Activated T-cell treated with anti-CD3 and anti-CD28 coated beads, Interleukin-2, amount 50 U/mL, for 72 hours (primary cell): ENCODE results near the gene ZNF44. TPM values are rescaled to one million over a fixed set of nuclear protein-coding genes. Genes with fewer than 3 reads are reported as not detected.

Experiments
- ATAC-seq, 2 donors: fragments of 150-1000 bp; cut with Tn5 transposase; replicated peaks in 1 of 2; 2 replicates each; pipeline ENCODE4 v1.10.0; 2021; ENCODE audit warnings: moderate library complexity in 2 of 2, mild to moderate bottlenecking in 1 of 2
- DNase-seq, 2 donors: peaks; one replicate each; pipeline ENCODE4 v3.0.0; 2021 to 2022; ENCODE audit warnings: mixed read lengths in 1 of 2
- H3K27ac Mint-ChIP-seq: one replicate; pipeline ENCODE4 v1.8.0; 2022; ENCODE audit warnings: mild to moderate bottlenecking, moderate library complexity, mixed read lengths
- H3K27me3 Mint-ChIP-seq: one replicate; pipeline ENCODE4 v1.8.0; 2022; ENCODE audit warnings: low read depth, mixed read lengths
- H3K36me3 Mint-ChIP-seq, 2 donors: one replicate each; pipeline ENCODE4 v1.8.0; 2022; ENCODE audit warnings: mixed read lengths in 2 of 2, mild to moderate bottlenecking in 1 of 2; ENCODE audit not compliant: insufficient read depth in 2 of 2
- H3K4me1 Mint-ChIP-seq: one replicate; pipeline ENCODE4 v1.8.0; 2022; ENCODE audit warnings: low read depth, mixed read lengths
- H3K4me3 Mint-ChIP-seq, 2 donors: one replicate each; pipeline ENCODE4 v1.8.0; 2022; ENCODE audit warnings: mild to moderate bottlenecking in 2 of 2, mixed read lengths in 2 of 2, moderate library complexity in 2 of 2
- H3K9me3 Mint-ChIP-seq, 2 donors: one replicate each; pipeline ENCODE4 v1.8.0; 2022; ENCODE audit warnings: mixed read lengths in 2 of 2
- total RNA-seq, 2 donors: library from RNA; stranded (reverse); gene quantifications; one replicate each; pipeline ENCODE4 v1.2.3, GENCODE V29; 2022

Gene ZNF44
- total RNA-seq, 2 donors from 2014 or later = 10.8 to 11.8 TPM

- Mint-ChIP-seq H3K4me3 (no peak overlapping the region), H3K27me3 (no peaks in the 10 kb centered on the region), H3K36me3 (peaks cover 31 to 41% of the 10 kb centered on the region in 2 donors), H3K9me3 (peaks cover 10 to 21% of the 10 kb centered on the region in 2 donors), H3K27ac (no peak overlapping the region), H3K4me1 (no peaks in the 10 kb centered on the region)
- no peak for DNase-seq
- ATAC-seq = no peak
Observed at GRCh38 chr19:12247644-12248222, 47.0 kb downstream of the ZNF44 start.

DNA sequence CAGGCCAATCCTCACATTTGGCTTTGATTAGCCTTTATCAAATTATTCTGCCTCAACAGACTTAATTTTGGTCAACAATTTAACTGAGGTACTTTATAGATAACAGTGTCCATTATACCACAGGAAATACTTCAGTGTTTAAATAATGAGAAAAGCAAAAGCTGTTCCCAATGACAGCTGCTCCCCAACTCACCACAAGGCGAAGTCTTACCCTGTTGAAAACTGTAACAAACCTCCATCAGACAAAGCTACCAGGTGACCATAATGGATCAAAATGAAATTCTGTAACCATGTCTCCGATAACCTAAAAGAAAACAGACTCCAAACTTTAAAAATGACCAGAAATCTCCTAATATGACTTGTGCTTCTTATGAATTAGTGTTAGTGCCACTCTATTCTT is 50.3 kb downstream of the ZNF44 start:
- H3K36me3 Mint-ChIP-seq = peaks cover 27 to 40% of the 10 kb centered on the region in 2 donors
- ATAC-seq = no peak

GRCh38 chr19:12237143-12237839 is 57.4 kb downstream of the ZNF44 start:
- Mint-ChIP-seq H3K9me3 (peaks cover 3 to 15% of the 10 kb centered on the region in 2 donors), H3K4me3 (no peak overlapping the region), H3K27me3 (no peaks in the 10 kb centered on the region), H3K36me3 (peaks cover 15 to 28% of the 10 kb centered on the region in 2 donors), H3K4me1 (no peaks in the 10 kb centered on the region), H3K27ac (no peak overlapping the region)
- ATAC-seq = no peak
- no peak for DNase-seq

More for the DNA sequence above, 50.3 kb downstream of the ZNF44 start:
- DNase-seq = no peak
- H3K27me3 Mint-ChIP-seq = no peaks in the 10 kb centered on the region
- H3K27ac Mint-ChIP-seq = no peak overlapping the region
- H3K4me1 Mint-ChIP-seq = no peaks in the 10 kb centered on the region
- H3K4me3 Mint-ChIP-seq = no peak overlapping the region
- peaks cover 7 to 22% of the 10 kb centered on the region in 2 donors for H3K9me3 Mint-ChIP-seq

DNA sequence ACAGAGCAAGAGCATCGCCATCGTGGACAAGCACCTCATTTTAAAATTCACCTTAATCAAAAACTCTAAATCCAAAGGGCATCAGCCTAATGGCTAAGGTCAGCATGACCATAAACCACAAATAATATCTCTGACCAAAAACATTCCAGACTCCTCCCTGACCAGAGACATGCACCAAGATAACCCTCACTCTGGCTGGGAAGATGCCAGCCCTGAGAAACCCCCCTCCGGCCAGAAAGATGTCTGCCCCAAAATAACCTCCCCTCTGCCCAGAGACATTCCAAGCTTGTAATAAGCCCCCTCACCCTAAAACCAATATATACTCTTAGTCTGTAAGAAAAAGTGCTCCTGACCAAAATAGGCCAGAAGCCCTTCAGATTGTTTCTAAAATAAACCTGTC is 61.7 kb downstream of the ZNF44 start:
- DNase-seq = no peak
- no peaks in the 10 kb centered on the region for H3K4me1 Mint-ChIP-seq
- H3K4me3 Mint-ChIP-seq = no peak overlapping the region
- H3K9me3 Mint-ChIP-seq = peaks cover 2 to 27% of the 10 kb centered on the region in 2 donors
- no peaks in the 10 kb centered on the region for H3K27me3 Mint-ChIP-seq
- no peak overlapping the region for H3K27ac Mint-ChIP-seq
- H3K36me3 Mint-ChIP-seq = peaks cover 24 to 28% of the 10 kb centered on the region in 2 donors
- ATAC-seq = no peak

DNA sequence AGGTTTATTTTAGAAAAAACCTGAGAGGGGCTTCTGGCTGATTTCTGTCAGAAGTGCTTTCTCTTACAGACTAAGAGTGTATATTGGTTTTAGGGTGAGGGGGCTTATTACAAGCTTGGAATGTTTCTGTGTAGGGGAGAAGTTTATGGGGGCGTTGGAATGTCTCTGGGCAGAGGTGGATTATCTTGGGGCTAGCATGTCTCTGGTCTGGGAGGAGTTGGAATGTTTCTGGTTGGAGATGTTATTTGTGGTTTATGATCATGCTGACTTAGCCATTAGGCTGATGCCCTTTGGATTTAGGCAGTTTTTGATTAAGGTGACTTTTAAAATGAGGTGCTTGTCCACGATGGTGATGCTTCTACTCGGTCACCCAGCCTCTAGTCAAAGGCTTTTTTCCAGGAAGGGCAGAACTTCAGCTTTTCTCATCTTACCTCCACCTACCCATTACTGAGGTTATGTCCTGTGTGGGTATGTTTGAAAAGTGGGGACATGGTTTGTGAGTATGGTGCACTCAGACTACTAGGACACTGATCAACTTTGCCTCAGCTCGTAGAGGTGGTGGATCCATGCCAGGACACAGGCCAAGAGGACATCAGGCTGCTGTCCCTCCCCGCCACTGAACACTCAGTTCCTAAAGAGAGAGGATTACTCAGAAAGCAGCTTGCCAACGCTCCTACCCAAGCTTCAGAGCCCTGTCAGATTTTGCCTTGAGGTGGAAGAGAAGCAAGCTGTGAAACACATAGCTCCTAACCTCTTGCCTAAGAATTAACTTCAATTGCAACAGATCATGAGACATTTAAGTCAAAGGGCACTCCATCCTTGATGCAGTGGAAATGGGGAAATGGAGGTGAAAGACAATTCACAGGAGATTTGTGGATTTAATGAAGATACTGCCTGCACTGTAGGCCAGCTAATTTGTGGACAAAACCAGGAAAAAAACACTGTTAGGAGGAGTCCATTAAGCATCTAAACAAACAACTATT is 63.6 kb downstream of the ZNF44 start:
- Mint-ChIP-seq H3K27me3 (no peaks in the 10 kb centered on the region), H3K9me3 (peaks cover 2 to 27% of the 10 kb centered on the region in 2 donors), H3K36me3 (peaks cover 25 to 26% of the 10 kb centered on the region in 2 donors), H3K27ac (no peak overlapping the region), H3K4me3 (no peak overlapping the region), H3K4me1 (no peaks in the 10 kb centered on the region)
- DNase-seq = no peak
- ATAC-seq = no peak

- Mint-ChIP-seq H3K4me1 (no peaks in the 10 kb centered on the region), H3K27me3 (no peaks in the 10 kb centered on the region), H3K27ac (no peak overlapping the region), H3K9me3 (peaks cover 2 to 27% of the 10 kb centered on the region in 2 donors), H3K4me3 (no peak overlapping the region), H3K36me3 (peaks cover 26% of the 10 kb centered on the region in 2 donors)
- ATAC-seq (no peak), DNase-seq (no peak)
Observed at GRCh38 chr19:12229990-12230389, 64.7 kb downstream of the ZNF44 start.

DNA sequence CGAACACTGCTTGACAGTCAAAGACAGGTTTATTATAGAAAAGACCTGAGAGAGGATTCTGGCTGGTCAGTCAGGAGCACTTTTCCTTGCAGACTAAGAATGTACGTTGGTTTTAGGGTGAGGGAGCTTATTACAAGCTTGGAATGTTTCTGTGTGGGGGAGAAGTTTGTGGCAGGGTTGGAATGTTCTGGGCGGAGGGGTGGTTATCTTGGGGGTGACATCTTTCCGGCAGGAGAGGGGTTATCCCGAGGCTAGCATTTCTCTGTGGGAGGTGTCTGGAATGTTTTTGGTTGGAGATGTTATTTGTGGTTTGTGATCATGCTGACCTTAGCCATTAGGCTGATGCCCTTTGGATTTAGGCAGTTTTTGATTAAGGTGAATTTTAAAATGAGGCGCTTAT is 70.0 kb downstream of the ZNF44 start:
- no peaks in the 10 kb centered on the region for H3K4me1 Mint-ChIP-seq
- peaks cover 0 to 4% of the 10 kb centered on the region in 2 donors for H3K9me3 Mint-ChIP-seq
- DNase-seq = no peak
- no peaks in the 10 kb centered on the region for H3K27me3 Mint-ChIP-seq
- H3K4me3 Mint-ChIP-seq = no peak overlapping the region
- H3K36me3 Mint-ChIP-seq = peaks cover 5 to 8% of the 10 kb centered on the region in 2 donors
- no peak overlapping the region for H3K27ac Mint-ChIP-seq
- no peak for ATAC-seq

DNA sequence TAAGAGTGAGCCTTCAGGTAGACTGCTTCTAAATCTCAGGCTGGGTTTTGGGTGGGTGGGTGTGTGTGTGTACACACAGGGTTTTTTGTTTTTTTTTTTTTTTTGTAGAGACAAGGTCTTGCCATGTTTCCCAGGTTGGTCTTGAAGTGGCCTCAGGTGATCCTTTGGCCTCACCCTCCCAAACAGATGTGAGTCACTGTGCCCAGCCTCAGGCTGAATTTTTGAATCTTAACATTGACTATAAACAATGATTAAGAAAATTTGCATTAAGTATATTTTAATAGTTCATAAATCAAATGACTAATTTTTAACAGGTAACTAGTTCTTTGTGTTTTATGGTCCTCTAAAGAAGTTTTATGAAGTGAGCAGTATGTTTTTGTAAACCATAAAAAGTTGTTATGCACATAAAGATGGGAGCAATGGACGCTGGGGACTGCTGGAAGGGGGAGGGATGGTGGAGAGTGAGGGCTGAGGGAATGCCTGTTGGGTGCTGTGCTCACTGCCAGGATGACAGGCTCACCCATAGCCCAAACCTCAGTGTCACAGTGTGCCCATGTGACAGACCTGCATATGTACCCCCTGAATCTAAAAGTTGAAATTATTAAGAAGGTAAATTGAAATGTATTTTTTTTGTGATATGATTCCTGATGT is 71.6 kb downstream of the ZNF44 start:
- DNase-seq = no peak
- no peak overlapping the region for H3K27ac Mint-ChIP-seq
- H3K27me3 Mint-ChIP-seq = no peaks in the 10 kb centered on the region
- H3K4me3 Mint-ChIP-seq = no peak overlapping the region
- peaks cover 0 to 12% of the 10 kb centered on the region in 2 donors for H3K9me3 Mint-ChIP-seq
- H3K36me3 Mint-ChIP-seq = peaks cover 14 to 16% of the 10 kb centered on the region in 2 donors
- no peaks in the 10 kb centered on the region for H3K4me1 Mint-ChIP-seq
- ATAC-seq = no peak

Other genes starting within 250 kb of the ZNF44 start
- gene ZNF878, start 241.9 kb downstream of the ZNF44 start, total RNA-seq = under 1 TPM; 0.39 to 0.55 TPM
- 1 to 10 TPM; 3.6 to 8.4 TPM for gene ZNF844, start 230.2 kb downstream of the ZNF44 start, total RNA-seq
- 1 to 10 TPM; 2.7 to 3.4 TPM for gene ZNF20, start 154.5 kb downstream of the ZNF44 start, total RNA-seq
- gene ZNF625, start 138.1 kb downstream of the ZNF44 start, total RNA-seq = 1 to 10 TPM; 3.2 to 4.9 TPM
- 10 to 100 TPM; 17.0 to 19.8 TPM for gene ZNF136, start 131.8 kb downstream of the ZNF44 start, total RNA-seq
- gene ZNF563, start 38.8 kb upstream of the ZNF44 start, total RNA-seq = 10 to 100 TPM in 1 of 2 donors, 1 to 10 TPM in 1; 8.2 to 13.1 TPM
- 1 to 10 TPM; 2.0 to 3.1 TPM for gene ZNF442, start 70.8 kb upstream of the ZNF44 start, total RNA-seq
- gene ZNF799, start 106.4 kb upstream of the ZNF44 start, total RNA-seq = 1 to 10 TPM; 2.3 to 3.4 TPM
- 1 to 10 TPM; 4.3 to 4.8 TPM for gene ZNF443, start 146.1 kb upstream of the ZNF44 start, total RNA-seq
- 1 to 10 TPM; 3.6 to 4.8 TPM for gene ZNF709, start 189.9 kb upstream of the ZNF44 start, total RNA-seq